IMR-90 (cell line): ENCODE results near the gene SUGP2.

Experiments used
- BHLHE40 ChIP-seq: fragments of 150-350 bp; IDR thresholded peaks from 2 replicates; pipeline ENCODE4 v1.6.1; 2016; ENCODE audit warnings: mild to moderate bottlenecking, low read depth, low read length
- CTCF ChIP-seq: conservative IDR thresholded peaks from 2 replicates; pipeline ENCODE4 v1.5.1; 2012; ENCODE audit warnings: mild to moderate bottlenecking, low read depth, low read length, improper control_type of control experiment
- ELK1 ChIP-seq: fragments of 150-350 bp; IDR thresholded peaks from 2 replicates; pipeline ENCODE4 v1.6.1; 2016; ENCODE audit warnings: low read depth, mild to moderate bottlenecking, low read length, moderate library complexity, borderline replicate concordance
- FOS ChIP-seq: fragments of 150-350 bp; IDR thresholded peaks from 2 replicates; pipeline ENCODE4 v1.6.1; 2016; ENCODE audit warnings: low read depth, low read length
- MAZ ChIP-seq: IDR thresholded peaks from 2 replicates; pipeline ENCODE4 v1.6.1; 2012; ENCODE audit warnings: low read depth, mild to moderate bottlenecking, low read length, improper control_type of control experiment, moderate library complexity, borderline replicate concordance
- POLR2A ChIP-seq: IDR thresholded peaks from 2 replicates; pipeline ENCODE4 v1.6.1; 2012; ENCODE audit warnings: mild to moderate bottlenecking, low read depth, low read length
- RAD21 ChIP-seq: IDR thresholded peaks from 2 replicates; pipeline ENCODE4 v1.6.1; 2012; ENCODE audit warnings: low read length, improper control_type of control experiment
- RFX5 ChIP-seq: IDR thresholded peaks from 2 replicates; pipeline ENCODE4 v1.8.0; 2012; ENCODE audit warnings: low read depth, mild to moderate bottlenecking, low read length, moderate library complexity
- SMC3 ChIP-seq: fragments of 150-350 bp; IDR thresholded peaks from 2 replicates; pipeline ENCODE4 v1.6.1; 2016; ENCODE audit warnings: low read depth, mild to moderate bottlenecking, antibody characterized with exemption, low read length, moderate library complexity

DNA sequence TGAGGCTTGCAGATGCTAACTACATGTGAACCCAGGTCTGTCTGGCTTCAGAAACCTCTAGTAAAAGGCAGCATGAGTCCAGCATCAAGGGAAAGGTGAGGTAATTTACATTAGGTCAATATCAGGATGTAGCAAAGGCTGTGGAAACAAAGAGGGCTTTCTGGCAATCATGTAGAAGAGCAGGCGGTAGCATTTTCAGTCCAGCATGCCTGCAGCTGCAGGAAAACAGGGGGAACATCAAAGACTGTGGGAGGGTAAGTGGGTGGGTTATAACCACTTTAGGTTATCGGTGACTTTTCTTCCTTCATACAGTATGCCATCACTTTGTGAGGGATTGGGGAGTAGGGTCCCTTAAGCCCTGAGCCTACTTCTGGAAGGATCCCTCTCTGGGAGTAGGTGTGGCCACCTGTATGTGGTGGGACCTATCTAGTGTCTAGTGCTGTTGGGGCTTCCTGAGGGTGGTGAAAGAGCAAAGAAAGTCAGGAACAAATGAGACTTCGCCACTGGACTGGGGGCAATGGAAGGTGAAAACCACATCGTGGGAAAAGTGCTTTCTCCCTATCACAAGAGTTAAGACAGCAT is 10.8 kb downstream of the SUGP2 start:
- TF ChIP-seq CTCF = no peak
- TF ChIP-seq BHLHE40 = no peak
- no peak for TF ChIP-seq SMC3
- no peak for TF ChIP-seq ELK1
- TF ChIP-seq POLR2A = no peak
- TF ChIP-seq RAD21 = no peak
- no peak for TF ChIP-seq MAZ
- no peak for TF ChIP-seq RFX5
- TF ChIP-seq FOS = no peak
